CD4-positive, CD25-positive, alpha-beta regulatory T cell (primary cell): ENCODE results near the gene CNGA3. TPM values are rescaled to one million over a fixed set of nuclear protein-coding genes. Genes with fewer than 3 reads are reported as not detected.
A peak's percentile ranks its signal among the peaks of the same experiment; 100 is the strongest.

ENCODE experiments used
- ATAC-seq, 2 donors: fragments of 150-1000 bp; cut with Tn5 transposase; one replicate each; pipeline ENCODE4 v1.10.0; 2021; ENCODE audit warnings: low read depth in 2 of 2, moderate number of reproducible peaks in 2 of 2, moderate library complexity in 1 of 2
- DNase-seq, 3 donors: peaks; one replicate each; pipeline versions ENCODE4 v3.0.0 to v3.0.0-alpha.2; 2012 to 2022; ENCODE audit warnings: mixed read lengths in 1 of 3
- H3K27ac ChIP-seq: one replicate; pipeline ENCODE4 v1.7.0; 2013; ENCODE audit warnings: mild to moderate bottlenecking, low read length; ENCODE audit not compliant: insufficient read depth, poor library complexity, severe bottlenecking
- H3K27me3 ChIP-seq: one replicate; pipeline ENCODE4 v1.7.0; 2013; ENCODE audit warnings: low read length; ENCODE audit not compliant: control insufficient read depth, insufficient read depth
- H3K36me3 ChIP-seq: one replicate; pipeline ENCODE4 v1.7.0; 2013; ENCODE audit warnings: mild to moderate bottlenecking, low read length, moderate library complexity; ENCODE audit not compliant: control insufficient read depth, insufficient read depth
- H3K4me1 ChIP-seq: 2 replicates; pipeline ENCODE4 v1.7.0; 2013; ENCODE audit warnings: mild to moderate bottlenecking, low read length; ENCODE audit not compliant: insufficient read depth, control insufficient read depth, poor library complexity, severe bottlenecking
- H3K4me3 ChIP-seq: one replicate; pipeline ENCODE4 v1.7.0; 2013; ENCODE audit warnings: low read depth, mild to moderate bottlenecking, low read length, moderate library complexity
- H3K9me3 ChIP-seq, 2 experiments: 1 replicate in 1 of 2; 2 replicates in 1 of 2; pipeline ENCODE4 v1.7.0; 2013; ENCODE audit warnings: low read length in 2 of 2, mild to moderate bottlenecking in 1 of 2, moderate library complexity in 1 of 2; ENCODE audit not compliant: control insufficient read depth in 2 of 2
- H3K27ac Mint-ChIP-seq, 3 donors: one replicate each; pipeline ENCODE4 v1.8.0; 2020 to 2022; ENCODE audit warnings: mild to moderate bottlenecking in 3 of 3, mixed read lengths in 3 of 3, moderate library complexity in 2 of 3
- H3K27me3 Mint-ChIP-seq: one replicate; pipeline ENCODE4 v1.8.0; 2022; ENCODE audit warnings: mild to moderate bottlenecking, mixed read lengths
- H3K36me3 Mint-ChIP-seq: one replicate; pipeline ENCODE4 v1.8.0; 2020; ENCODE audit warnings: mixed read lengths
- H3K4me1 Mint-ChIP-seq, 4 donors: one replicate each; pipeline ENCODE4 v1.8.0; 2020 to 2022; ENCODE audit warnings: mixed read lengths in 4 of 4, mild to moderate bottlenecking in 1 of 4
- H3K4me3 Mint-ChIP-seq, 4 donors: one replicate each; pipeline ENCODE4 v1.8.0; 2020 to 2022; ENCODE audit warnings: mild to moderate bottlenecking in 4 of 4, mixed read lengths in 4 of 4, moderate library complexity in 3 of 4
- H3K9me3 Mint-ChIP-seq, 7 donors: one replicate each; pipeline ENCODE4 v1.8.0; 2020 to 2022; ENCODE audit warnings: mixed read lengths in 7 of 7, mild to moderate bottlenecking in 3 of 7, moderate library complexity in 2 of 7
- polyA plus RNA-seq, 4 donors: library from polyadenylated mRNA; unstranded; fragments of 300-500 nt; fragmentation: Illumina TruSeq; gene quantifications; one replicate each; pipeline ENCODE4 v1.2.3, GENCODE V29; 2021
- total RNA-seq: library from RNA; stranded (reverse); gene quantifications from one replicate; pipeline ENCODE4 v1.2.3, GENCODE V29; 2022

The CNGA3 gene
- total and polyA plus RNA-seq, 5 donors from 2014 or later = not detected

DNA sequence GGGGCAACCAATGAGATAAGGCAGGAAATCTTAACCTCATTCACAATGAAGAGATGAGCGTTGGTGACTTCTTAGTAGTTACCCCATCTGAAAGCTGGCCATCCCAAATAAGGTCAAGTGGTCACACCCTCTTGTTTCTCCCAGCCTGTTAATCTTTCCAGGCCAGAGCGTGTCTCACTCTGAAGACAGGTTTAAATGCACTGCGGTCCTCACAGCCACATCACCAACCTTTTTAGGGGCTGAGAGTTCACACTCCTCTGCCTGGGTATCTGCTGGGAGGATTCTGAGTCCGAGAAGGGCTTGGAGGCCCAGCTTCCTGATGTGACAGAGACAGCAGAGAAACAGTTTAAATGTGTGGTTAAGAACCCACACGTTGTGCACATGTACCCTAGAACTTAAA is 13.3 kb upstream of the CNGA3 start:
- no peak for ATAC-seq
- peaks cover 10% of the 10 kb centered on the region for H3K27me3 ChIP-seq

DNA sequence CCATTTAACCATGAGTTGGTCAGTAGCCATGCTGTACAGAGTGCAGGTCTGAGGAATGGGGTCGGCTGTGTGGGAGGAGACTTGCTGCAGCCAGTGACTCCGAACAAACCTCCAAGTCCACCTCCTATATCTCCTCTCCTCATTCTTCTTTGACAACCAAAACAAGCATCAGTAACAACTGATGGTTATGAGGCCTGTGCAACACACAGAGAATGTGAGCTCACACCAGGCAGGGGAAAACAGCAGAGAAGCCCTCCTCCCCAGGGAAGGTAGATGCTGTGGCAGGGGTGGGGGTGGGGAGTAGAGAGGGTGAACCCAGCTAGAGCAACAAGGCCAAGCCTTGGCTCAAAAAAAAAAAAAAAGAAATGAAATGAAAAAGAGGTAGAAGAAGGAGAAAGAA is 12.3 kb upstream of the CNGA3 start:
- Mint-ChIP-seq H3K27me3 (peaks cover 28% of the 10 kb centered on the region), H3K4me3 (no peak overlapping the region), H3K4me1 (no peaks in the 10 kb centered on the region), H3K36me3 (no peaks in the 10 kb centered on the region), H3K9me3 (peaks cover 0 to 2% (median 0%) of the 10 kb centered on the region in 7 donors), H3K27ac (no peak overlapping the region)
- H3K27ac ChIP-seq = no peak overlapping the region
- ATAC-seq (no peak), DNase-seq (no peak)
- no peaks in the 10 kb centered on the region for H3K36me3 ChIP-seq
- H3K4me1 ChIP-seq = no peaks in the 10 kb centered on the region
- H3K27me3 ChIP-seq = peaks cover 9% of the 10 kb centered on the region
- H3K4me3 ChIP-seq = no peak overlapping the region
- no peaks in the 10 kb centered on the region for H3K9me3 ChIP-seq

More for the DNA sequence above, 13.3 kb upstream of the CNGA3 start:
- Histone ChIP-seq H3K4me1 (no peaks in the 10 kb centered on the region), H3K36me3 (no peaks in the 10 kb centered on the region), H3K27ac (no peak overlapping the region), H3K4me3 (no peak overlapping the region), H3K9me3 (no peaks in the 10 kb centered on the region)
- Mint-ChIP-seq H3K9me3 (peaks cover 0 to 3% (median 0%) of the 10 kb centered on the region in 7 donors), H3K4me1 (no peaks in the 10 kb centered on the region), H3K4me3 (no peak overlapping the region), H3K27me3 (peaks cover 26% of the 10 kb centered on the region), H3K36me3 (no peaks in the 10 kb centered on the region), H3K27ac (no peak overlapping the region)
- no peak for DNase-seq

DNA sequence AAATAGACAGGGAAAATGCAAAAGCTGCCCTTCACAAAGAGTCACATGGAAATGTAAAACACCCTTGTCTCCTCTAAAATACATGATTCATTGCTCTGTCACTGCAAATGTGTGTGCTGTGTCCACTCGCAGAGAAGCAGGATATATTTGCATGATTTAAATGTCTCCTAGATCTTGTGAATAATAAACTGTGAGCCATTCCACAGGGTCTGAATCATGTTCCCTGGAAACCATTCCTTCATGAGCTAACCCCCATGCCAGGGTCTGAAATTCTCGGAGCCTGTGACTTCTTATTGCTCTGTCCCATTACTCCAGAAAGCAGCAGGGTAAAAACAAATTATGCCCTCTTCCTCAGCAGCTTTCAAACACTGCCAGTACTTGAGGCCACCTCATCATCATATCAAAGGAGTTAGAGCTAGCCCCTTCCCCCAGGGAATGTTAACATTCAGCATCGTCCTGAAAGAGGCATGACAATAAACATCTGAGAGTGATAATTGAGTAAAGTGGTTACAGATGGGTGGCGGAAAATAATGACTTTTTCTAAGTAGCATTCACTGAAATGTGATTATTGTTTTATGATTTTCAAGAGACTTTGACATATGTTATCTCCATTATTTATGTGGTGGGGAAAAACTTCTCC is 11.7 kb upstream of the CNGA3 start:
- no peak for DNase-seq

DNA sequence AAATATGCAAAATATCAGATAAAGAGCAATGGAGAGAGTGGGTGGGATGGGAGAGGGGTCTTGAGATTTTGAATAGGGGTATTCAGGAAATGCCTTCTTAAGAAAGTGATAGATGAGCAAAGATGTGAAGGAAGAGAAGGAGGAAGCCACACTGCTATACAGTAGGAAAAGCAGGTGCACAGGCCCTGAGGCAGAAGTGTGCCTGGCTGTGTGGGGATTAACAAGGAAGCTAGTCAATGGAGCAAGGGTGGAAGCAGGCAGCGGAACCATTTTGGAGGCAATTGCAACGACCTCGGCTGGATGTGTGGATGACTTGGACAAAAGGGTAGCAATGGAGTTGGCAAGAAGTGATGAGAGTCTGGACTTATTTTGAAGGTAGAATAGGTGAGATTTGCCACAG is 11.0 kb upstream of the CNGA3 start:
- Mint-ChIP-seq H3K9me3 (peaks cover 0 to 2% (median 0%) of the 10 kb centered on the region in 7 donors), H3K4me3 (no peak overlapping the region), H3K27me3 (peaks cover 33% of the 10 kb centered on the region), H3K27ac (no peak overlapping the region), H3K36me3 (no peaks in the 10 kb centered on the region), H3K4me1 (no peaks in the 10 kb centered on the region)
- H3K36me3 ChIP-seq = no peaks in the 10 kb centered on the region
- H3K27me3 ChIP-seq = peaks cover 4% of the 10 kb centered on the region
- no peak for ATAC-seq
- H3K4me3 ChIP-seq = no peak overlapping the region
- no peak for DNase-seq
- no peak overlapping the region for H3K27ac ChIP-seq
- H3K4me1 ChIP-seq = no peaks in the 10 kb centered on the region
- H3K9me3 ChIP-seq = no peaks in the 10 kb centered on the region

More for the DNA sequence above, 11.7 kb upstream of the CNGA3 start:
- peaks cover 30% of the 10 kb centered on the region for H3K27me3 Mint-ChIP-seq
- peaks cover 0 to 2% (median 0%) of the 10 kb centered on the region in 7 donors for H3K9me3 Mint-ChIP-seq
- no peak overlapping the region for H3K4me3 ChIP-seq
- no peaks in the 10 kb centered on the region for H3K36me3 ChIP-seq
- H3K27ac Mint-ChIP-seq = no peak overlapping the region
- no peaks in the 10 kb centered on the region for H3K36me3 Mint-ChIP-seq
- H3K4me1 ChIP-seq = no peaks in the 10 kb centered on the region
- ATAC-seq = no peak
- H3K4me3 Mint-ChIP-seq = no peak overlapping the region
- no peaks in the 10 kb centered on the region for H3K9me3 ChIP-seq
- H3K4me1 Mint-ChIP-seq = no peaks in the 10 kb centered on the region
- peaks cover 9% of the 10 kb centered on the region for H3K27me3 ChIP-seq
- no peak overlapping the region for H3K27ac ChIP-seq

DNA sequence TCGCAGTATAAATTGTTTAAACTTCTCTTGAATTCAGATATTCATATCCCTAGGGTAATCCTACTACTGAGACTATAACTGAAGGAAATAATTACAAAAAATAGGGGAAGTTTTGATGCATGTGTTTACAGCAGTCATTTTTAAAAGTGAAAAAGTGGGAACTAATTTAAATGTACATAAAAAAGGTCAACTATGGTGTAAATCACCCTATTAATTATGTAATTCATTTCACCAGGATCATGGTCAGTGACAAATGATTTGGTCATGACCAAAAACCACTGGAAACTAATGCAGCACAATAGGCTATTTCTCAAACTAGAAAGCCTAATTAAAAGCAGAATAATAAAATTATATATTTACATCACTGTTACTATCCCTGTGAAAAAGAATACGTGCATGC is 5.0 kb upstream of the CNGA3 start:
- Histone ChIP-seq H3K27me3 (peaks cover 18% of the 10 kb centered on the region), H3K27ac (no peak overlapping the region), H3K36me3 (no peaks in the 10 kb centered on the region), H3K9me3 (no peaks in the 10 kb centered on the region), H3K4me3 (no peak overlapping the region), H3K4me1 (no peaks in the 10 kb centered on the region)
- Mint-ChIP-seq H3K4me1 (peaks cover 0 to 4% (median 0%) of the 10 kb centered on the region in 4 donors), H3K9me3 (peaks cover 0 to 2% (median 0%) of the 10 kb centered on the region in 7 donors), H3K4me3 (no peak overlapping the region), H3K27me3 (peaks cover 48% of the 10 kb centered on the region), H3K36me3 (no peaks in the 10 kb centered on the region), H3K27ac (no peak overlapping the region)
- DNase-seq (no peak), ATAC-seq (no peak)

DNA sequence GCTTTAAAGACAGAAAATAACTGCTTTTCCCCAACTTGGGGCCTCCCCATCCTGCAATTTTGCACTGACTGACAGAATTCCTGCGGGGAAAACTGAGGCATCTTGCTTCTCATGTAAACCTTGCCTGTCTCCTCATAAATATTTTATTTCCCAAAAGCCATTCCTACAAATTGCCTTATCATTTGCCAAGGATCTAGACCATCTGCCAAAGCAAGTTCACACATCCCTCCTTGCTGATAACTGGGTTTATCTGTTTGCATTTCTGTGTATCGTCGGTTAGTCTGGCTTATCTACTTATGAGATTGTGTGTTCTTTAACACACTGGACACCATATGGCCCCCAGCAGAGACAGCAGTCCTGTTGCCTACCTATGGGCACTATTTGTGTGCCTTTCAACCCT is 3.0 kb upstream of the CNGA3 start:
- no peak for ATAC-seq
- peaks cover 52% of the 10 kb centered on the region for H3K27me3 Mint-ChIP-seq

DNA sequence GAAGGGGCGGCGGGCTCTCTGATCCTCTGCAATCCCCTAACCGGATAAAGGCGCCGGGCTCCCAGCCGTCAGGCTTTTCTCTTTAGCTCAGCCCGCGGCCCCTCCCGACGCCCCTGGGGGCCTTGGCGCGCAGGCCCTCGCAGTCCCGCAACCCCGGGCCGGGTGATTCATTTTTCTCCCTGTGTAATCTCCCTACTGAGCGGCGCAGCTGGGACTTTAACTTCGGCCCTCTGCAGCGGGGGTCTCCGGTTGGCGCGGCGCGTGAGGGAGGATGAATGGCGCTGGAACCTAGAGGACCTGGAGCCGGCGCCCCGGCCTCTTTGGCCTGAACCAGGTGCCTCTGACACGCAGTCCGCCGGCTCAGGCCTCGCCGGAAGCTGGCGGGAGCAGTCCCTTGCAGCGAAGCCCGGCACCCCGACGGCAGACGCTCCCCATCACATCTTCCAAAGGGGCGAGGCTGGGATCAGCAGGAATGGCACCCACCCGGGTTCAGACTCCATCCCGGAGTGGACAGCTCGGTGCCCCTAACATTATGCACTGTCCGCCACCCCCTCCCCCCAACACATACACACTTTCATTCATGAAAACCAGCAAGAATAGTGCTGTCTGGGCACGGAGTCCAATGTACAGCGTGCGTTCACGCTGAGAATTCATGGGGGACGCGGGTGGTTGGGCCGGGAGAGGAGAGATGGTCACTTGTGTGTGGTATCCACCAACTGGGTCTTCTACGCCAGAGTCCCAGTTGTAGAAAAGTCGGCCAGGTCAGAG is 1.2 kb downstream of the CNGA3 start:
- H3K9me3 ChIP-seq = peaks cover 0 to 2% of the 10 kb centered on the region in 2 experiments
- Mint-ChIP-seq H3K27me3 (peaks cover 63% of the 10 kb centered on the region), H3K9me3 (peaks cover 0 to 13% (median 0%) of the 10 kb centered on the region in 7 donors), H3K27ac (no peak overlapping the region), H3K4me1 (peaks cover 0 to 11% (median 4%) of the 10 kb centered on the region in 4 donors), H3K4me3 (peak overlapping the region in 1 of 4 donors; percentile 18), H3K36me3 (no peaks in the 10 kb centered on the region)
- no peak for DNase-seq
- H3K4me3 ChIP-seq = no peak overlapping the region
- ATAC-seq = no peak
- no peak overlapping the region for H3K27ac ChIP-seq
- no peaks in the 10 kb centered on the region for H3K36me3 ChIP-seq
- H3K4me1 ChIP-seq = peaks cover 4% of the 10 kb centered on the region
- H3K27me3 ChIP-seq = peaks cover 45% of the 10 kb centered on the region

More for the DNA sequence above, 3.0 kb upstream of the CNGA3 start:
- Mint-ChIP-seq H3K4me1 (peaks cover 0 to 11% (median 4%) of the 10 kb centered on the region in 4 donors), H3K36me3 (no peaks in the 10 kb centered on the region), H3K4me3 (no peak overlapping the region), H3K9me3 (peaks cover 0 to 1% (median 0%) of the 10 kb centered on the region in 7 donors), H3K27ac (no peak overlapping the region)
- DNase-seq = no peak
- Histone ChIP-seq H3K4me3 (no peak overlapping the region), H3K9me3 (no peaks in the 10 kb centered on the region), H3K27ac (no peak overlapping the region), H3K27me3 (peaks cover 20% of the 10 kb centered on the region), H3K4me1 (peaks cover 4% of the 10 kb centered on the region), H3K36me3 (no peaks in the 10 kb centered on the region)
